Neutrophil (primary cell): ENCODE data around the gene THSD4.

Experiments used
- H3K27ac ChIP-seq: fragments of 200-600 bp; sonication (generic); 2 replicates; pipeline ENCODE4 v1.5.1; 2016; ENCODE audit warnings: mild to moderate bottlenecking, moderate library complexity
- H3K27me3 ChIP-seq: fragments of 200-600 bp; sonication (generic); 2 replicates; pipeline ENCODE4 v1.6.0; 2016; ENCODE audit warnings: mild to moderate bottlenecking
- H3K36me3 ChIP-seq: fragments of 200-600 bp; sonication (generic); 2 replicates; pipeline ENCODE4 v1.5.1; 2017
- H3K4me1 ChIP-seq, 2 experiments: fragments of 200-600 bp in 1 of 2; sonication (generic) in 1 of 2; 1 replicate in 1 of 2; 2 replicates in 1 of 2; pipeline versions ENCODE4 v1.5.1 to v1.6.1; 2013 to 2016; ENCODE audit warnings: low read depth in 1 of 2, low read length in 1 of 2, mild to moderate bottlenecking in 1 of 2, moderate library complexity in 1 of 2; ENCODE audit not compliant: control insufficient read depth in 1 of 2, insufficient read depth in 1 of 2
- H3K4me3 ChIP-seq, 2 experiments: fragments of 200-600 bp in 1 of 2; sonication (generic) in 1 of 2; 1 replicate in 1 of 2; 2 replicates in 1 of 2; pipeline ENCODE4 v1.5.1; 2013 to 2016; ENCODE audit warnings: low read depth in 1 of 2, low read length in 1 of 2, mild to moderate bottlenecking in 1 of 2, moderate library complexity in 1 of 2
- H3K9me3 ChIP-seq: fragments of 200-600 bp; sonication (generic); 2 replicates; pipeline ENCODE4 v1.5.1; 2016
- CTCF ChIP-seq: fragments of 200-600 bp; sonication (generic); IDR thresholded peaks from 2 replicates; pipeline ENCODE4 v1.5.1; 2016; ENCODE audit warnings: antibody characterized with exemption

The THSD4 gene

GRCh38 chr15:71821547-71822129, 706.4 kb downstream of the THSD4 start:
- no peak for TF ChIP-seq CTCF
- Histone ChIP-seq H3K4me1 (no peaks in the 10 kb centered on the region), H3K9me3 (peaks cover 8% of the 10 kb centered on the region), H3K4me3 (no peak overlapping the region), H3K36me3 (no peaks in the 10 kb centered on the region), H3K27ac (no peak overlapping the region), H3K27me3 (no peaks in the 10 kb centered on the region)

- no peaks in the 10 kb centered on the region for H3K36me3 ChIP-seq
- H3K4me1 ChIP-seq, result no peaks in the 10 kb centered on the region
Measured at GRCh38 chr15:71822890-71823630, 707.8 kb downstream of the THSD4 start.

GRCh38 chr15:71823801-71824200, 708.5 kb downstream of the THSD4 start:
- H3K27ac ChIP-seq, result no peak overlapping the region
- no peaks in the 10 kb centered on the region for H3K36me3 ChIP-seq
- H3K27me3 ChIP-seq, result no peaks in the 10 kb centered on the region
- H3K4me3 ChIP-seq, result no peak overlapping the region
- peaks cover 8% of the 10 kb centered on the region for H3K9me3 ChIP-seq
- TF ChIP-seq CTCF, result no peak
- H3K4me1 ChIP-seq, result no peaks in the 10 kb centered on the region

More at GRCh38 chr15:71822890-71823630, 707.8 kb downstream of the THSD4 start:
- Histone ChIP-seq H3K27me3 (no peaks in the 10 kb centered on the region), H3K9me3 (peaks cover 8% of the 10 kb centered on the region), H3K4me3 (no peak overlapping the region), H3K27ac (no peak overlapping the region)
- no peak for TF ChIP-seq CTCF

- Histone ChIP-seq H3K4me3 (no peak overlapping the region), H3K27me3 (no peaks in the 10 kb centered on the region), H3K4me1 (no peaks in the 10 kb centered on the region), H3K27ac (no peak overlapping the region), H3K9me3 (peaks cover 8% of the 10 kb centered on the region), H3K36me3 (no peaks in the 10 kb centered on the region)
- no peak for TF ChIP-seq CTCF
Measured at GRCh38 chr15:71825021-71825730, 709.9 kb downstream of the THSD4 start.

GRCh38 chr15:71826196-71826595, 710.9 kb downstream of the THSD4 start:
- no peak overlapping the region for H3K27ac ChIP-seq
- TF ChIP-seq CTCF, result no peak
- no peaks in the 10 kb centered on the region for H3K4me1 ChIP-seq
- H3K9me3 ChIP-seq, result peaks cover 8% of the 10 kb centered on the region
- H3K4me3 ChIP-seq, result no peak overlapping the region
- H3K36me3 ChIP-seq, result no peaks in the 10 kb centered on the region
- H3K27me3 ChIP-seq, result no peaks in the 10 kb centered on the region
